Measurements from ENCODE around the gene PRDM12. TPM values are rescaled to one million over a fixed set of nuclear protein-coding genes. Genes with fewer than 3 reads are reported as not detected.

Gene PRDM12
- 0.07 TPM in 1 of 2 replicates, not detected in the other for total RNA-seq (2014; rRNA removed; shearing (Covaris generic); ENCODE audit: low replicate concordance)

- Histone ChIP-seq H3K9me3 (ENCODE audit: low read length) (no peaks in the 10 kb centered on the region), H3K9me2 (replicated peaks; ENCODE audit: insufficient read depth, low read length) (no peaks in the 10 kb centered on the region), H3K4me2 (ENCODE audit: low read depth, low read length, poor library complexity, severe bottlenecking) (no peak within 1 kb of the TSS), H3K4me3 (ENCODE audit: low read length) (no peak within 1 kb of the TSS), H3K9ac (ENCODE audit: low read length) (no peak within 1 kb of the TSS), H3K36me3 (ENCODE audit: insufficient read depth, low read length) (no peaks in the 10 kb centered on the region), H3K4me1 (ENCODE audit: low read length) (no peaks in the 10 kb centered on the region), H3K79me2 (ENCODE audit: low read length) (no peaks in the 10 kb centered on the region), H2AFZ (ENCODE audit: low read length) (no peak within 1 kb of the TSS), H3K27ac (ENCODE audit: low read length) (no peak within 1 kb of the TSS), H4K20me1 (ENCODE audit: insufficient read depth, low read depth, low read length) (no peaks in the 10 kb centered on the region), H3K27me3 (ENCODE audit: low read length) (no peaks in the 10 kb centered on the region)
- DNase-seq = no peak
Observed at GRCh38 chr9:130664251-130665028, at the start of gene PRDM12. PRDM12 (plus strand) TSS chr9:130664594; CDS start chr9:130664654, 60 bp downstream.

DNA sequence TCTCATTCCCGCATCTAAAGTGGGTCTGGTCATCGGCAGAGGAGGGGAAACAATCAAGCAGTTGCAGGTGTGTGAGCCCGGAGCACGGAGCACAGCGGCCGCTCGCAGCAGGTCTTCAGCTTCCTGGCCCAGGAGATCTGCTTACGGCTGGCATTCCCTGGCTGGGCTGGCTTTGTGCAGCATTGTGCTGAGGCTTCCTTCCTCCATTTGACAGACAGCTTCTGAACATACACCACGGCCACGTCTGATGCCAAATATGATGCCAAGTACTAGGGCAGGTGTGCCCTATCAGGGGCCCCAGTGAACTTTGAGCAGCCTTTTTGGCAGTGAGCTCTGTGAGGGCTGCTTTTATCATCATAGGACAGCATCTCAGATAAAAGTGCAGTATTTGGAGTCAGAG lies 47.9 kb upstream of the PRDM12 start:
- no peaks in the 10 kb centered on the region for H4K20me1 ChIP-seq (ENCODE audit: insufficient read depth, low read depth, low read length)
- no peaks in the 10 kb centered on the region for H3K79me2 ChIP-seq (ENCODE audit: low read length)
- H3K4me3 ChIP-seq (ENCODE audit: low read length) = no peak overlapping the region
- no peak for DNase-seq
- H3K9me2 ChIP-seq (replicated peaks; ENCODE audit: insufficient read depth, low read length) = no peaks in the 10 kb centered on the region
- no peak overlapping the region for H3K9ac ChIP-seq (ENCODE audit: low read length)
- no peak overlapping the region for H3K27ac ChIP-seq (ENCODE audit: low read length)
- peaks cover 46% of the 10 kb centered on the region; the same call in 1 of the 2 replicates for H3K36me3 ChIP-seq (ENCODE audit: insufficient read depth, low read length)
- no peaks in the 10 kb centered on the region for H3K9me3 ChIP-seq (ENCODE audit: low read length)
- no peak overlapping the region for H2AFZ ChIP-seq (ENCODE audit: low read length)
- H3K4me1 ChIP-seq (ENCODE audit: low read length) = no peaks in the 10 kb centered on the region
- H3K27me3 ChIP-seq (ENCODE audit: low read length) = no peaks in the 10 kb centered on the region
- no peak overlapping the region for H3K4me2 ChIP-seq (ENCODE audit: low read depth, low read length, poor library complexity, severe bottlenecking)

GRCh38 chr9:130623466-130623865 lies 40.9 kb upstream of the PRDM12 start:
- no peak for DNase-seq
- H3K27ac ChIP-seq (ENCODE audit: low read length) = no peak overlapping the region
- H3K27me3 ChIP-seq (ENCODE audit: low read length) = no peaks in the 10 kb centered on the region
- H3K36me3 ChIP-seq (ENCODE audit: insufficient read depth, low read length) = peaks cover 23% of the 10 kb centered on the region; the same call in 1 of the 2 replicates
- H3K79me2 ChIP-seq (ENCODE audit: low read length) = no peaks in the 10 kb centered on the region
- no peaks in the 10 kb centered on the region for H3K9me3 ChIP-seq (ENCODE audit: low read length)
- H3K4me1 ChIP-seq (ENCODE audit: low read length) = no peaks in the 10 kb centered on the region
- no peak overlapping the region for H2AFZ ChIP-seq (ENCODE audit: low read length)
- H3K4me2 ChIP-seq (ENCODE audit: low read depth, low read length, poor library complexity, severe bottlenecking) = no peak overlapping the region
- no peaks in the 10 kb centered on the region for H3K9me2 ChIP-seq (replicated peaks; ENCODE audit: insufficient read depth, low read length)
- no peaks in the 10 kb centered on the region for H4K20me1 ChIP-seq (ENCODE audit: insufficient read depth, low read depth, low read length)
- no peak overlapping the region for H3K4me3 ChIP-seq (ENCODE audit: low read length)
- H3K9ac ChIP-seq (ENCODE audit: low read length) = no peak overlapping the region

DNA sequence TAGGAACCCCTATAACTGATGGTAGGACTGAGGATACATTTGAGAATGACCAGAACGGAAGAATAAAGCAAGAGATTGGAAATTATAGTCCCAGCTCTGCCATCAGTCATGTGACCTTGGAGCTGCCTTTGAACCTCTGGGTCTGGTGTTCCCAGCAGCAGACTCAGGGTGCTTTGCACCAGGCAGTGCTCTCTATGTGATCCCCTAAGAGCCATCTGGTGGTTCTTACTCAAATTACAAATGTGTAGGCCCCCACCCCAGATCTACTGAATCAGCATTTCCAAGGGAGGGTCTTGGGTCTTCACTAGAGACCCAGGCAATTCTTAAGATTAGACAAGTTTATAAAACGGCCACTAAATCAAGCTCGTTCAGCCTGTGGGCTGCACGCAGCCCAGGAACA lies 40.2 kb upstream of the PRDM12 start:
- no peak overlapping the region for H3K9ac ChIP-seq (ENCODE audit: low read length)
- no peaks in the 10 kb centered on the region for H3K9me3 ChIP-seq (ENCODE audit: low read length)
- H3K36me3 ChIP-seq (ENCODE audit: insufficient read depth, low read length) = peaks cover 23% of the 10 kb centered on the region; the same call in 1 of the 2 replicates
- H4K20me1 ChIP-seq (ENCODE audit: insufficient read depth, low read depth, low read length) = no peaks in the 10 kb centered on the region
- H2AFZ ChIP-seq (ENCODE audit: low read length) = no peak overlapping the region
- no peak overlapping the region for H3K4me3 ChIP-seq (ENCODE audit: low read length)
- DNase-seq = no peak
- H3K4me1 ChIP-seq (ENCODE audit: low read length) = no peaks in the 10 kb centered on the region
- no peaks in the 10 kb centered on the region for H3K79me2 ChIP-seq (ENCODE audit: low read length)
- H3K4me2 ChIP-seq (ENCODE audit: low read depth, low read length, poor library complexity, severe bottlenecking) = no peak overlapping the region
- no peaks in the 10 kb centered on the region for H3K9me2 ChIP-seq (replicated peaks; ENCODE audit: insufficient read depth, low read length)
- no peaks in the 10 kb centered on the region for H3K27me3 ChIP-seq (ENCODE audit: low read length)
- no peak overlapping the region for H3K27ac ChIP-seq (ENCODE audit: low read length)

- no peak overlapping the region for H3K4me2 ChIP-seq (ENCODE audit: low read depth, low read length, poor library complexity, severe bottlenecking)
- H3K9ac ChIP-seq (ENCODE audit: low read length) = no peak overlapping the region
- DNase-seq = no peak
Observed at GRCh38 chr9:130626249-130626996, 38.0 kb upstream of the PRDM12 start.

GRCh38 chr9:130627051-130627450 lies 37.3 kb upstream of the PRDM12 start:
- H3K4me3 ChIP-seq (ENCODE audit: low read length) = no peak overlapping the region
- H3K79me2 ChIP-seq (ENCODE audit: low read length) = no peaks in the 10 kb centered on the region

More at GRCh38 chr9:130626249-130626996, 38.0 kb upstream of the PRDM12 start:
- Histone ChIP-seq H3K36me3 (ENCODE audit: insufficient read depth, low read length) (0 out of 2 replicates have a peak, but pooled peaks cover 2% of the 10 kb centered on the region), H4K20me1 (ENCODE audit: insufficient read depth, low read depth, low read length) (0 out of 2 replicates have a peak, but pooled peaks cover 2% of the 10 kb centered on the region), H3K79me2 (ENCODE audit: low read length) (no peaks in the 10 kb centered on the region), H2AFZ (ENCODE audit: low read length) (no peak overlapping the region), H3K27me3 (ENCODE audit: low read length) (no peaks in the 10 kb centered on the region), H3K9me3 (ENCODE audit: low read length) (no peaks in the 10 kb centered on the region), H3K4me1 (ENCODE audit: low read length) (no peaks in the 10 kb centered on the region), H3K27ac (ENCODE audit: low read length) (no peak overlapping the region), H3K9me2 (replicated peaks; ENCODE audit: insufficient read depth, low read length) (no peaks in the 10 kb centered on the region), H3K4me3 (ENCODE audit: low read length) (no peak overlapping the region)

GRCh38 chr9:130627896-130628792 lies 36.2 kb upstream of the PRDM12 start:
- H3K9ac ChIP-seq (ENCODE audit: low read length) = no peak overlapping the region
- H3K4me1 ChIP-seq (ENCODE audit: low read length) = no peaks in the 10 kb centered on the region
- DNase-seq = no peak
- H3K4me2 ChIP-seq (ENCODE audit: low read depth, low read length, poor library complexity, severe bottlenecking) = no peak overlapping the region
- 0 out of 2 replicates have a peak, but pooled peaks cover 2% of the 10 kb centered on the region for H4K20me1 ChIP-seq (ENCODE audit: insufficient read depth, low read depth, low read length)
- no peak overlapping the region for H2AFZ ChIP-seq (ENCODE audit: low read length)
- H3K36me3 ChIP-seq (ENCODE audit: insufficient read depth, low read length) = 0 out of 2 replicates have a peak, but pooled peaks cover 2% of the 10 kb centered on the region
- H3K4me3 ChIP-seq (ENCODE audit: low read length) = no peak overlapping the region
- H3K9me2 ChIP-seq (replicated peaks; ENCODE audit: insufficient read depth, low read length) = no peaks in the 10 kb centered on the region
- no peaks in the 10 kb centered on the region for H3K27me3 ChIP-seq (ENCODE audit: low read length)
- H3K9me3 ChIP-seq (ENCODE audit: low read length) = no peaks in the 10 kb centered on the region
- no peak overlapping the region for H3K27ac ChIP-seq (ENCODE audit: low read length)
- no peaks in the 10 kb centered on the region for H3K79me2 ChIP-seq (ENCODE audit: low read length)

More at GRCh38 chr9:130627051-130627450, 37.3 kb upstream of the PRDM12 start:
- Histone ChIP-seq H4K20me1 (ENCODE audit: insufficient read depth, low read depth, low read length) (0 out of 2 replicates have a peak, but pooled peaks cover 2% of the 10 kb centered on the region), H3K9ac (ENCODE audit: low read length) (no peak overlapping the region), H3K9me2 (replicated peaks; ENCODE audit: insufficient read depth, low read length) (no peaks in the 10 kb centered on the region), H2AFZ (ENCODE audit: low read length) (no peak overlapping the region), H3K27ac (ENCODE audit: low read length) (no peak overlapping the region), H3K4me1 (ENCODE audit: low read length) (no peaks in the 10 kb centered on the region), H3K27me3 (ENCODE audit: low read length) (no peaks in the 10 kb centered on the region), H3K4me2 (ENCODE audit: low read depth, low read length, poor library complexity, severe bottlenecking) (no peak overlapping the region), H3K9me3 (ENCODE audit: low read length) (no peaks in the 10 kb centered on the region), H3K36me3 (ENCODE audit: insufficient read depth, low read length) (0 out of 2 replicates have a peak, but pooled peaks cover 2% of the 10 kb centered on the region)
- no peak for DNase-seq
